ENCODE data around the gene DLX2. TPM values are rescaled to one million over a fixed set of nuclear protein-coding genes. Genes with fewer than 3 reads are reported as not detected.
A peak's percentile ranks its signal among the peaks of the same experiment; 100 is the strongest.

DLX2 gene
- total RNA-seq, 1 experiment from 2014 or later: 0.97 TPM

GRCh38 chr2:172082944-172083627, 19.6 kb downstream of the DLX2 start:
- Histone ChIP-seq H4K20me1 (ENCODE audit: insufficient read depth, low read depth, low read length) (no peaks in the 10 kb centered on the region), H3K9me2 (replicated peaks; ENCODE audit: insufficient read depth, low read length) (no peaks in the 10 kb centered on the region), H3K36me3 (ENCODE audit: insufficient read depth, low read length) (no peaks in the 10 kb centered on the region), H3K79me2 (ENCODE audit: low read length) (no peaks in the 10 kb centered on the region), H3K4me1 (ENCODE audit: low read length) (peaks cover 22% of the 10 kb centered on the region), H3K4me3 (ENCODE audit: low read length) (no peak overlapping the region), H3K9ac (ENCODE audit: low read length) (no peak overlapping the region), H3K9me3 (ENCODE audit: low read length) (no peaks in the 10 kb centered on the region), H3K27ac (ENCODE audit: low read length) (no peak overlapping the region), H3K27me3 (ENCODE audit: low read length) (no peaks in the 10 kb centered on the region), H3K4me2 (ENCODE audit: low read depth, low read length, poor library complexity, severe bottlenecking) (peak overlapping the region; percentile 99), H2AFZ (ENCODE audit: low read length) (no peak overlapping the region)
- DNase-seq: no peak

DNA sequence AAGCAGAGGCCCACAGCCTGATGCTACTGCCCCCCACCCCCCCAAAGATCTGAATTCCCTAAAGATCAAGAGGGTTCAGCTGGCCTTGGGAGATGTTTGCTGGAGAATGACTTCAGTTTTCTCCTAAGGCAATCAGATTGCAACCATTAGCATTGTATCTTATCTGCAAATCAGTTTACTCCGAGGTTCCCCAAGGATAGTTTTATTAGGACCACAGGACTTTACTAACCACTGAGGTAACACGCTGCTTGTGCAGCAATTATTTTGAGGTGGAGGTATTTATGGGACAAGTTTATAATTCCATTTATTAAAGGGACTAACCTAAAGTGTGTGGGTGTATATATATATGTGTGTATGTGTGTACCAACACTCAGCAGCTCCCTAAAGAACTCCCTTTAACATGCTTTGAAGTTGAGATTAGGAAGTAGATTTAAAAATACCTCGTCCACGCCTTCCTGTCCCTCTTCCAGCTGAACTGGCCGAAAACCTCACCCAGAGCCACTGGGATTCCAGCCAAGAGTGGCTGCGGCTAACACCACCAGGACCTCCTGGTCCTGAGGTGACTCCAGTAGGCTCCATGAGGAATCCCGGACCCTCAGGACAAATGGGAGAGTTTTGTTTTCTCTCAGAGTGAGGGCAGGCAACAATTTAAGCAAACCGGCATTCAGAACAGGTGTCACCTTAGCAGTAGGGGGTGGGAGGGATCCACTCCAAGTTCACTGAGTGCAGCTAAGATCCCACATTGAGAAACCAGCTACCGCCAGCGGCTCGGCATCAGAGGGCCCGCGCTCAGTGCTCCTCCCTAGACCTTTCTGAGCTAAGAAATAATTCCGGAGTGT, 20.4 kb downstream of the DLX2 start:
- Histone ChIP-seq H2AFZ (ENCODE audit: low read length) (no peak overlapping the region), H3K27ac (ENCODE audit: low read length) (no peak overlapping the region), H3K4me3 (ENCODE audit: low read length) (no peak overlapping the region), H3K79me2 (ENCODE audit: low read length) (no peaks in the 10 kb centered on the region), H3K9ac (ENCODE audit: low read length) (no peak overlapping the region), H3K9me3 (ENCODE audit: low read length) (no peaks in the 10 kb centered on the region), H3K4me2 (ENCODE audit: low read depth, low read length, poor library complexity, severe bottlenecking) (no peak overlapping the region), H3K36me3 (ENCODE audit: insufficient read depth, low read length) (no peaks in the 10 kb centered on the region), H4K20me1 (ENCODE audit: insufficient read depth, low read depth, low read length) (no peaks in the 10 kb centered on the region), H3K27me3 (ENCODE audit: low read length) (no peaks in the 10 kb centered on the region), H3K4me1 (ENCODE audit: low read length) (peaks cover 27% of the 10 kb centered on the region), H3K9me2 (replicated peaks; ENCODE audit: insufficient read depth, low read length) (no peaks in the 10 kb centered on the region)
- no peak for DNase-seq

DNA sequence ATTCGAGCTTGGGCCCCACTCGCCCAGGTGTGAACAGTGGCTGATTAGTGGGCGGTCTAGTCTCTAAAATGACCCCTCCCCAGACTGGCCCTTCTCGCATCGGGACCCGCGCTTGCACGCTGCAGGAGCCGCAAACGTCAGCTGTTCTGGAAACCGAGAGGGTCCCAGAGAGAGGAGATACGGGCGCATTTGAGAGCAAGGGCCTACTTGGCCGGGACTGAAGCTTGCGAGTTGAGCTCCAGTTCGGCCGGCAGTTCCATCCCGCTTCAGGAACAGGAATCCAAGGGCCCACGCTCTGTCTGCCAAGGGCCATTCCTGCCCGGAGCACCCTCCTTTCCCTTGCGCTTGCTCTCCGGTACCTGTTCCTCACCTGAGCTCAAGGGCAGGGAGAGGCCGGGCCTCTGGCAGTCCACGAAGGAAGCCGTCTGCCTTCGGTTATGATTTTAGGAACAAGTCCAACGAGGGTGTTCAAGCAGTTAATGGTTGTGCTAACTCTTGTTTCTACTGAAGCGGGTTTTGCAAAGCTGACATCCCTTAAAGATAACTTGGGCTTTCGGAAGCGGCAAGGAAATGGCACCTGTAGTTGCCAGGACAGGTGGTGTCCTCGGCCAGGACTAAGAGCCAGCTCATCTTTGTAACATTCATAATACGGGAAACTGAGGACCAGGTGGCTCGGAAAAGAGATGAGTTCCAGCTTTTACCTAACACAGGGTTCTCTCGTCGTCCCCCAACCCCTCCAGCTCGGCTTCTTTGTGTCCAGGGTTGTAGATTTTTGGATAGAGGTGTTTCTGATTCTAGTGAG, 21.3 kb downstream of the DLX2 start:
- Histone ChIP-seq H3K9ac (ENCODE audit: low read length) (no peak overlapping the region), H3K79me2 (ENCODE audit: low read length) (no peaks in the 10 kb centered on the region), H2AFZ (ENCODE audit: low read length) (no peak overlapping the region), H3K4me1 (ENCODE audit: low read length) (peaks cover 37% of the 10 kb centered on the region), H3K4me3 (ENCODE audit: low read length) (no peak overlapping the region), H3K27me3 (ENCODE audit: low read length) (no peaks in the 10 kb centered on the region), H4K20me1 (ENCODE audit: insufficient read depth, low read depth, low read length) (no peaks in the 10 kb centered on the region), H3K27ac (ENCODE audit: low read length) (no peak overlapping the region), H3K4me2 (ENCODE audit: low read depth, low read length, poor library complexity, severe bottlenecking) (no peak overlapping the region), H3K36me3 (ENCODE audit: insufficient read depth, low read length) (no peaks in the 10 kb centered on the region), H3K9me3 (ENCODE audit: low read length) (no peaks in the 10 kb centered on the region), H3K9me2 (replicated peaks; ENCODE audit: insufficient read depth, low read length) (no peaks in the 10 kb centered on the region)
- no peak for DNase-seq

DNA sequence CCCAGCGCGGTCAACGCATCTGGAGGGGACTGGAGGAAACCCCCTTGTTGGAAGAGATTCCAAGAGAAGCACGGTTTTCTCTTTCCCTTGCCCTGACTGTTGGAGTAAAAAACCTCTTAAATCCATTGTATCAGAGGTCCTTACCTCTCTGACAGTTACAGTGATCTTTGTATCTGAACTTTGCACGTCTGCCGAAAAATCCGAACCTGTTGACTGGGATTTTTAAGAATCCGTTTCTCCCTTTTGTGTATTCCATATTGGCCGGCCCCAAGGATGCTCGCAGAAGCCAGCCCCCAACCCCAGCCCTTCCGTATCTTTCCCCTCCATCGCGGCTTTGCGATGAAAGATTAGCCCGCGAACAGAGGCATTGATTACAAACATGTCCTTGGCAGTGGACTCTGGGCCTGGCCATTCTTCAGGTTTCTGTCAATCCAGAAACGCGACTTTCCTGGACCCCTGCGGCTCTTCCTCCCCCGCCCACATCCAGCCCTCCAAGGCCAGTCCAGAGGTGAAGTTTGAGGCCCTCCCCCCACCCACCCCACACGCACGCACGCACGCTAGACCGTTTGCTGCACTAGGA, 22.0 kb downstream of the DLX2 start:
- Histone ChIP-seq H3K36me3 (ENCODE audit: insufficient read depth, low read length) (no peaks in the 10 kb centered on the region), H3K27me3 (ENCODE audit: low read length) (no peaks in the 10 kb centered on the region), H3K79me2 (ENCODE audit: low read length) (no peaks in the 10 kb centered on the region), H3K9me2 (replicated peaks; ENCODE audit: insufficient read depth, low read length) (no peaks in the 10 kb centered on the region), H3K4me3 (ENCODE audit: low read length) (no peak overlapping the region), H2AFZ (ENCODE audit: low read length) (no peak overlapping the region), H3K4me1 (ENCODE audit: low read length) (peaks cover 37% of the 10 kb centered on the region), H4K20me1 (ENCODE audit: insufficient read depth, low read depth, low read length) (no peaks in the 10 kb centered on the region), H3K27ac (ENCODE audit: low read length) (no peak overlapping the region), H3K4me2 (ENCODE audit: low read depth, low read length, poor library complexity, severe bottlenecking) (no peak overlapping the region), H3K9me3 (ENCODE audit: low read length) (no peaks in the 10 kb centered on the region), H3K9ac (ENCODE audit: low read length) (no peak overlapping the region)
- no peak for DNase-seq

DNA sequence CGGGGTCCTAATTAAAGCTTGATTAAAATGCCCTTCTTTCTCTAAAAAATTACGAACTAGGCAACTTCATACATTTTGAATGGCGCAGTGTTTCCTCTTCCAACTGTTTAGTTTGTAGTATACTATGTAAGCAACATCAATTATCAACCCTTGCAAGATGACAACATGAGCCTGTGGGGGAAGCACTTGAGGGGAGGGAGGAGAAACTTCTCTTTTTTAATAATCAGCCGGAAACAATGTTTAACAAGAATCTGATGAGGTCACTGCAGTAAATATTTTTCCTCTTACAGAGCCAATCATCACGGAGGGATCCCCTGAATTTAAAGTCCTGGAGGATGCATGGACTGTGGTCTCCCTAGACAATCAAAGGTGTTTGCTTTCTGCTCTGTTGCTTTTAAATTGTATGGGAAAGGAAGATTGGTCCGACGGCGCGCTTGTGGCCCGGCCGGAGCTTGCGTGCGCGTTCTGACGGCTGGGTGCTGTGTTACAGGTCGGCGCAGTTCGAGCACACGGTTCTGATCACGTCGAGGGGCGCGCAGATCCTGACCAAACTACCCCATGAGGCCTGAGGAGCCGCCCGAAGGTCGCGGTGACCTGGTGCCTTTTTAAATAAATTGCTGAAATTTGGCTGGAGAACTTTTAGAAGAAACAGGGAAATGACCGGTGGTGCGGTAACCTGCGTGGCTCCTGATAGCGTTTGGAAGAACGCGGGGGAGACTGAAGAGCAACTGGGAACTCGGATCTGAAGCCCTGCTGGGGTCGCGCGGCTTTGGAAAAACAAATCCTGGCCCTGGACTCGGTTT, 22.7 kb downstream of the DLX2 start:
- H3K79me2 ChIP-seq (ENCODE audit: low read length): no peaks in the 10 kb centered on the region
- H3K9ac ChIP-seq (ENCODE audit: low read length): no peak overlapping the region
- H3K4me2 ChIP-seq (ENCODE audit: low read depth, low read length, poor library complexity, severe bottlenecking): no peak overlapping the region
- H3K9me2 ChIP-seq (replicated peaks; ENCODE audit: insufficient read depth, low read length): no peaks in the 10 kb centered on the region
- DNase-seq: no peak
- H3K9me3 ChIP-seq (ENCODE audit: low read length): no peaks in the 10 kb centered on the region
- no peak overlapping the region for H2AFZ ChIP-seq (ENCODE audit: low read length)
- H3K4me1 ChIP-seq (ENCODE audit: low read length): peaks cover 33% of the 10 kb centered on the region
- no peak overlapping the region for H3K27ac ChIP-seq (ENCODE audit: low read length)
- no peaks in the 10 kb centered on the region for H4K20me1 ChIP-seq (ENCODE audit: insufficient read depth, low read depth, low read length)
- no peaks in the 10 kb centered on the region for H3K27me3 ChIP-seq (ENCODE audit: low read length)
- H3K36me3 ChIP-seq (ENCODE audit: insufficient read depth, low read length): no peaks in the 10 kb centered on the region
- H3K4me3 ChIP-seq (ENCODE audit: low read length): no peak overlapping the region

GRCh38 chr2:172079416-172079815, 23.3 kb downstream of the DLX2 start:
- no peaks in the 10 kb centered on the region for H3K9me2 ChIP-seq (replicated peaks; ENCODE audit: insufficient read depth, low read length)
- H3K4me1 ChIP-seq (ENCODE audit: low read length): peaks cover 27% of the 10 kb centered on the region
- H4K20me1 ChIP-seq (ENCODE audit: insufficient read depth, low read depth, low read length): no peaks in the 10 kb centered on the region
- H2AFZ ChIP-seq (ENCODE audit: low read length): no peak overlapping the region
- H3K9me3 ChIP-seq (ENCODE audit: low read length): no peaks in the 10 kb centered on the region
- H3K27me3 ChIP-seq (ENCODE audit: low read length): no peaks in the 10 kb centered on the region
- no peak overlapping the region for H3K4me3 ChIP-seq (ENCODE audit: low read length)
- no peaks in the 10 kb centered on the region for H3K36me3 ChIP-seq (ENCODE audit: insufficient read depth, low read length)
- H3K79me2 ChIP-seq (ENCODE audit: low read length): no peaks in the 10 kb centered on the region
- H3K27ac ChIP-seq (ENCODE audit: low read length): no peak overlapping the region
- H3K9ac ChIP-seq (ENCODE audit: low read length): no peak overlapping the region
- no peak for DNase-seq
- no peak overlapping the region for H3K4me2 ChIP-seq (ENCODE audit: low read depth, low read length, poor library complexity, severe bottlenecking)

GRCh38 chr2:172074254-172074653, 28.4 kb downstream of the DLX2 start:
- Histone ChIP-seq H2AFZ (ENCODE audit: low read length) (no peak overlapping the region), H3K4me3 (ENCODE audit: low read length) (no peak overlapping the region), H3K27me3 (ENCODE audit: low read length) (no peaks in the 10 kb centered on the region), H3K9me3 (ENCODE audit: low read length) (no peaks in the 10 kb centered on the region), H3K9me2 (replicated peaks; ENCODE audit: insufficient read depth, low read length) (no peaks in the 10 kb centered on the region), H3K4me2 (ENCODE audit: low read depth, low read length, poor library complexity, severe bottlenecking) (no peak overlapping the region), H3K79me2 (ENCODE audit: low read length) (no peaks in the 10 kb centered on the region), H3K27ac (ENCODE audit: low read length) (no peak overlapping the region), H3K36me3 (ENCODE audit: insufficient read depth, low read length) (no peaks in the 10 kb centered on the region), H3K4me1 (ENCODE audit: low read length) (peaks cover 16% of the 10 kb centered on the region), H3K9ac (ENCODE audit: low read length) (no peak overlapping the region), H4K20me1 (ENCODE audit: insufficient read depth, low read depth, low read length) (no peaks in the 10 kb centered on the region)
- no peak for DNase-seq
